Psoas muscle (tissue), 8 donors: ENCODE measurements around the gene ASIC3. TPM values are rescaled to one million over a fixed set of nuclear protein-coding genes. Genes with fewer than 3 reads are reported as not detected.

ENCODE experiments used
- ATAC-seq, 4 donors: fragments of 200-7000 bp; cut with Tn5 transposase; one replicate each; pipeline ENCODE4 v1.9.1; 2020; ENCODE audit warnings: moderate library complexity in 3 of 4, mild to moderate bottlenecking in 2 of 4
- DNase-seq, 2 donors: peaks; one replicate each; pipeline ENCODE4 v3.0.0-alpha.2; 2020
- H3K27ac ChIP-seq: fragments of 200-600 bp; one replicate; pipeline ENCODE4 v1.8.0; 2022
- H3K27me3 ChIP-seq, 3 donors: fragments of 200-600 bp in 1 of 3; one replicate each; pipeline versions ENCODE4 v1.6.1 to v1.8.0; 2013 to 2022; ENCODE audit warnings: low read length in 2 of 3, mild to moderate bottlenecking in 2 of 3, moderate library complexity in 1 of 3; ENCODE audit not compliant: insufficient read depth in 3 of 3
- H3K36me3 ChIP-seq, 2 donors: fragments of 200-600 bp in 1 of 2; one replicate each; pipeline versions ENCODE4 v1.6.1 to v1.8.0; 2013 to 2022; ENCODE audit warnings: low read depth in 1 of 2, mild to moderate bottlenecking in 1 of 2, moderate library complexity in 1 of 2; ENCODE audit not compliant: insufficient read depth in 1 of 2
- H3K4me1 ChIP-seq: fragments of 200-600 bp; one replicate; pipeline ENCODE4 v1.8.0; 2022
- H3K4me3 ChIP-seq: fragments of 200-600 bp; one replicate; pipeline ENCODE4 v1.8.0; 2022; ENCODE audit warnings: mild to moderate bottlenecking
- H3K9me3 ChIP-seq: fragments of 200-600 bp; one replicate; pipeline ENCODE4 v1.8.0; 2022
- WGBS, 3 donors: extraction: QIAGEN DNeasy Blood & Tissue Kit; methylation state at CpG; one replicate each; pipeline versions ENCODE4 v1.1.6 to v1.1.7; 2013; 5-methylcytosine and 5-hydroxymethylcytosine counted together
- intact Hi-C, 2 donors: fragments of 100-400 bp; cut with DNase I; formaldehyde crosslinking; loops; one replicate each; pipeline versions ENCODE4 v1.11.0 to v1.14.2; 2022
- polyA plus RNA-seq, 3 donors: library from polyadenylated mRNA; stranded (reverse); fragments of 200-250 nt; gene quantifications; one replicate each; pipeline ENCODE4 v1.2.3, GENCODE V29; 2013
- total RNA-seq, 4 donors: library from RNA; stranded (reverse); fragmentation: NEBNext Ultra II Directional in 2 of 4; extraction: Animal tissue kit (Norgen Biotek cat#: 25700) in 2 of 4; gene quantifications; one replicate each; pipeline versions ENCODE4 v1.2.1 to v1.2.4, GENCODE V29; 2021 to 2023
- TF ChIP-seq, protein P1 (sequence below): fragments of 200-600 bp; IDR thresholded peaks from one replicate; pipeline ENCODE4 v1.8.0; 2022; ENCODE audit warnings: antibody characterized with exemption
- donor health status: healthy with polysubstance abuse.
- donor health status: DM: no; HTN: no; CAD: no; lungs with moderate emphysema.
- donor health status: Bipolar disorder and iron deficiency.
- donor health status: healthy.
- donor health status: DM: yes; HTN: yes; CAD: no.
- donor health status: DM: no; HTN: no; CAD: no.
- donor health status: DM: no; HTN: no; CAD: no.
- donor health status: DM: yes; HTN: yes; CAD: no.

Gene ASIC3
- total and polyA plus RNA-seq, 7 donors, result 1.8 to 6.2 (median 3.0) TPM

DNA sequence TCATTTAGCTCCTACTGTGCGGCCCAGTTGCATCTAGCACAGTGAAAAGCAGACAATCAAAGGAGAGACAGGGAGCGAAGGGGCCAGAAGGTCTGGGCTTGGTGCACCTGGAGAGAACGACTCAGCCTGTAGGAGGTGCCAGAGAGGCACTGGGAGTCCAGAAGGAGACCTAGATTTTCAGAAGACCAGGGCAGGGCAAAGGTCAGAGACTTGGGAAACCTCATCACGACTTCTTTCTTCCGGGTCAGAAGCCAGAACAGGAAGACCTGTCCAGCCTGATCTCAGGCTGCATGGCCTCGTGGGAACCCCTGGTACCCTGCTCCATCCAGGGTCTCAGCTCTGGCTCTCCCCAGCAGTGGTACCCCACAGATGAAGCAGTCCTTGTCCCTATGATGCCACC, 43.1 kb downstream of the ASIC3 start:
- H3K4me1 ChIP-seq, result peaks cover 18% of the 10 kb centered on the region
- H3K27ac ChIP-seq, result no peak overlapping the region
- intact Hi-C loops, result no loop called here
- 55 to 66% (median 65%) methylated on average over 6 of the region's 6 CpGs for WGBS, 3 donors
- DNase-seq, result peak in 1 of 2 donors; percentile 18
- H3K4me3 ChIP-seq, result no peak overlapping the region
- TF ChIP-seq, protein P1, sequence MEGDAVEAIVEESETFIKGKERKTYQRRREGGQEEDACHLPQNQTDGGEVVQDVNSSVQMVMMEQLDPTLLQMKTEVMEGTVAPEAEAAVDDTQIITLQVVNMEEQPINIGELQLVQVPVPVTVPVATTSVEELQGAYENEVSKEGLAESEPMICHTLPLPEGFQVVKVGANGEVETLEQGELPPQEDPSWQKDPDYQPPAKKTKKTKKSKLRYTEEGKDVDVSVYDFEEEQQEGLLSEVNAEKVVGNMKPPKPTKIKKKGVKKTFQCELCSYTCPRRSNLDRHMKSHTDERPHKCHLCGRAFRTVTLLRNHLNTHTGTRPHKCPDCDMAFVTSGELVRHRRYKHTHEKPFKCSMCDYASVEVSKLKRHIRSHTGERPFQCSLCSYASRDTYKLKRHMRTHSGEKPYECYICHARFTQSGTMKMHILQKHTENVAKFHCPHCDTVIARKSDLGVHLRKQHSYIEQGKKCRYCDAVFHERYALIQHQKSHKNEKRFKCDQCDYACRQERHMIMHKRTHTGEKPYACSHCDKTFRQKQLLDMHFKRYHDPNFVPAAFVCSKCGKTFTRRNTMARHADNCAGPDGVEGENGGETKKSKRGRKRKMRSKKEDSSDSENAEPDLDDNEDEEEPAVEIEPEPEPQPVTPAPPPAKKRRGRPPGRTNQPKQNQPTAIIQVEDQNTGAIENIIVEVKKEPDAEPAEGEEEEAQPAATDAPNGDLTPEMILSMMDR, result peak; percentile 23
- no peaks in the 10 kb centered on the region for H3K9me3 ChIP-seq
- ATAC-seq, result no peak
- H3K36me3 ChIP-seq, result peaks cover 0 to 8% of the 10 kb centered on the region in 2 donors
- H3K27me3 ChIP-seq, result no peaks in the 10 kb centered on the region

GRCh38 chr7:151091988-151092387, 43.7 kb downstream of the ASIC3 start:
- Histone ChIP-seq H3K4me3 (no peak overlapping the region), H3K27me3 (no peaks in the 10 kb centered on the region), H3K27ac (no peak overlapping the region), H3K36me3 (peaks cover 0 to 8% of the 10 kb centered on the region in 2 donors), H3K4me1 (peaks cover 18% of the 10 kb centered on the region), H3K9me3 (no peaks in the 10 kb centered on the region)
- intact Hi-C loops, result no loop called here
- TF ChIP-seq, protein P1, result no peak
- WGBS, 3 donors, result 79 to 86% (median 80%) methylated on average over 14 of the region's 14 CpGs
- ATAC-seq (no peak), DNase-seq (no peak)

GRCh38 chr7:151093748-151094147, 45.4 kb downstream of the ASIC3 start:
- intact Hi-C loops, result no loop called here
- DNase-seq, result no peak
- peaks cover 0 to 8% of the 10 kb centered on the region in 2 donors for H3K36me3 ChIP-seq
- no peak overlapping the region for H3K27ac ChIP-seq
- no peak for ATAC-seq
- H3K4me1 ChIP-seq, result peaks cover 8% of the 10 kb centered on the region
- no peak overlapping the region for H3K4me3 ChIP-seq
- TF ChIP-seq, protein P1, result no peak
- WGBS, 3 donors, result 91 to 98% (median 94%) methylated on average over 6 of the region's 6 CpGs
- H3K27me3 ChIP-seq, result no peaks in the 10 kb centered on the region
- H3K9me3 ChIP-seq, result no peaks in the 10 kb centered on the region

GRCh38 chr7:151094675-151095074, 46.3 kb downstream of the ASIC3 start:
- TF ChIP-seq, protein P1, result no peak
- Histone ChIP-seq H3K36me3 (peaks cover 0 to 8% of the 10 kb centered on the region in 2 donors), H3K9me3 (no peaks in the 10 kb centered on the region), H3K4me1 (peaks cover 6% of the 10 kb centered on the region), H3K27me3 (no peaks in the 10 kb centered on the region), H3K4me3 (no peak overlapping the region), H3K27ac (no peak overlapping the region)
- ATAC-seq (no peak), DNase-seq (no peak)
- intact Hi-C loops, result no loop called here
- 73 to 80% (median 77%) methylated on average over 5 of the region's 5 CpGs for WGBS, 3 donors

- Histone ChIP-seq H3K4me1 (peaks cover under 1% of the 10 kb centered on the region), H3K9me3 (no peaks in the 10 kb centered on the region), H3K27ac (no peak overlapping the region), H3K4me3 (no peak overlapping the region), H3K36me3 (peaks cover 0 to 8% of the 10 kb centered on the region in 2 donors), H3K27me3 (no peaks in the 10 kb centered on the region)
- no peak for ATAC-seq
- intact Hi-C loops, result no loop called here
- TF ChIP-seq, protein P1, result no peak
- WGBS, 3 donors, result 67 to 69% (median 68%) methylated on average over 10 of the region's 10 CpGs
- DNase-seq, result peak in 1 of 2 donors; percentile 12
Observed at GRCh38 chr7:151095123-151095797, 46.9 kb downstream of the ASIC3 start.
